Stimulated activated CD4-positive, alpha-beta T cell treated with anti-CD3 and anti-CD28 coated beads, TNF-alpha, amount 100 ng/mL, for 48 hours (primary cell): ENCODE results near the gene NDUFA8.
A peak's percentile ranks its signal among the peaks of the same experiment; 100 is the strongest.

Source experiments
- DNase-seq, 3 donors: peaks; one replicate each; pipeline ENCODE4 v3.0.0-alpha.2; 2020; ENCODE audit warnings: low read depth in 3 of 3

NDUFA8 gene

DNA sequence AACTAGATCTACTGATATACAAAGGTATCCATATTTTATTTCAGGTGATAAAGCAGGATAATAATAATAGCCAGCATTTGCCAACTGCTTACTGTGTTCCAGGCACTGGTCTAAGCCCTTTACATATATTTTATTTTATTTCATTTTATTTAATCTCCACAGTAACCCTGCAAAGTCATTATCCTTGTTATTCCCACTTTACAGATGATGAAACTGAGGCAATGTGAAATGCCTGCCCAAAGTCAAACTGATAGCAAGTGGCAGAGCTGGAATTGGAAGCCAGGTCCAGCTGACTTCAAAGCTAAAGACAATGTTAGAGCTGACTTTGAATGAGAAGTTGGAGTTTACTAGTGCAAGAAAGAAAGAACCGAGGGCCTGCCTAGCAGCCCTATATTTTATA is 25.0 kb upstream of the NDUFA8 start:
- DNase-seq = no peak

DNA sequence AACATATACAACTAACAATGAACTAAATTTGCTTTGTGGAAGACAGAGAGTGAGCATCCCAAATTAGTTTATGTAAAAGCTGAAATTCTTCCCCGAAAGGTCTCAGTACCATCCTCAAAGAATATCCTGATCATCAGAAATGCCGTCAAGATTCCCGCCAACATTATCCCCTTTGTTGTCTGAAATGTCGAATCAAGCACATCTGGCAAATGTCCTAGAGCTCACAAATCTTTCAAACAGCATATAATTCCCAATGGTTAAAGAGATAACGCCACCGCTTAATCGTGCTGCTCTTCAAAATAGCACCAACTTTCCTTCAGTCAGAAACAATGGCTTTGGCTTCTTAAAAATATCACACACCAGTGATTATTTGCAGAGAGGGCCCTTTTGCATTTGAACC is 23.9 kb upstream of the NDUFA8 start:
- DNase-seq = no peak

DNA sequence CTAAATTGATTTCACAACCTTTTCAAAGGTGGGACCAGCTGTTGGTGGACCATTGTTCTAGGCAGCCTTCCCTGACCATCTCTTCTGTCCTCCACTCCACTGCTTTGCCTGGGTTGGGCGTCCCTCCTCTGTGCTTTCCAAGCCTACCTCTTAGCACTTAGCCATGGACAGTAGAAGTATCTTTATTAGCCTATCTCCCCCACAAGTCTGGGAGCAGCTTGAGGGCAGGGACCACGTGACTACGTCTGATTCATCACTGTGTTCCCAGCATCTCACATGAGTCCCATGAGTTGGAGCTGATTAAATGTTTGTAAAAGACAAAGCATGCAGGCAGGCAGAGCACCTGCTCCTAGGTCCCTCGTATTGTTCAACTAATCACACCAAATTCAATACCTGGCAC is 21.1 kb upstream of the NDUFA8 start:
- DNase-seq = no peak

DNA sequence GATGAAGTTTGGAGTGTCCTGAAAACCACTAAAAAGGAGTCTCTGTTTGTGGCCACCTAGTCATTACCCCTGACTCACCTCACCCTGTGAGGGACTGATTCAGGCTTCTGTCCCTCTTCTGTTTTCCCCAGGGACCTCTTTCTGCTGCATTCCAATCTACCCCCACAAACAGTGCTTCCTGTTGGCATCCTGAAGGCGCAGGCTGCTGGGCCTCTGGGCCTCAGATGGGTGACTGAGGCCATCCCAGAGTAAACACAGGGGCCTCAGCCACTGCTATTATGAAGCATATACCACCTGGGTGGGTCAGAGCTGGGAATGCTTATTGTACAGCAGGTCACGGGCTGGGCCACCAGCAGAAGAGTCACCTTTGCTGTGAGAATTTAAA is 20.1 kb upstream of the NDUFA8 start:
- no peak for DNase-seq

DNA sequence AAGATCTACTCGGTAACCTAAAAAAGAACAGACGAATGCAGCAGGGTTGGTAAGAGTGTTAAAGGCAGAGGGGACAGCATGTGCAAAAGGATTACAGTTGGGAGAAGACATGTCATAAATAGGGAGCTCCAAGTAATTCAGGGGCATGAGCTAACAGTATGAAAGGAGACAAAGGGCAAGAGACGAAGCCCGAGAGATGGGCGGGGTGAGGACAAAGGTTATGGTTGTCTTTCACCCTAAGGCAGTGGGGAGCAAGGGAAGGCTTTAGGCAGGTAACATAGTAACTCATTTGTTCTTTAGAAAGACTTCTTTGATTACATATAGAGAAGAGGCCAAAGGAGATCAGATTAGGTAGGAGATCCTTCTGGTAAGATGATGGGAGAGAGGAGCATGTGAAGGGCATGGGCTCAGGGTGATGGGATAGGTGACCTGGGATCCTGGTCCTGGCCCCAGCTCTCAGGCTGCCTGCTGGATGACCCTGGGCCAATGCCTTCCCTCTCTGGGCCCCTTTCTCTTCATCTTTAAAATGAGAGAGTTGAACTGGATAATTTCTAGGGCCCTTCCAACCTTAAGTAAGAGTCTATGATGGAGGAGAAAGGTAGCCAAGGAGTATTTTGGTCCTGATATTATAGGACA is 19.6 kb upstream of the NDUFA8 start:
- DNase-seq = no peak

DNA sequence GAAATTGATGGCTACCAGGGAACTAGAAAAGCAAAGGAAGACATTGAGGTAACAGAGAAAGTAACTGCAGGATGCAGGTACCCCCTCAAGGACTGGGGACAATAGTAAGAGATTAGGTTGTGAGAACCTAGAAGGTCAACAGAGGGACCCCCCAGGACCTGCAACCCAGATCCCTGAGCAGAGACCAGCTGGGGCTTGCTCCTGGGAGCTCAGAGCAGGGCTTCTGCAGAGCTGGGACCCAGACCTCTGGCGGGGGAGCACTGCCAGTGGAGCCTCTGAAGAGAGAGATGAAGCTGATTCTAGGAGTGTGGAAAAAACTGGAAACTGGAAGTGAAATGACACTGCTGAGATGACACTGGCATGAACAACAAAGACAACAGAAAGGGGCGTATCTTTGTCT is 17.3 kb upstream of the NDUFA8 start:
- DNase-seq = no peak

DNA sequence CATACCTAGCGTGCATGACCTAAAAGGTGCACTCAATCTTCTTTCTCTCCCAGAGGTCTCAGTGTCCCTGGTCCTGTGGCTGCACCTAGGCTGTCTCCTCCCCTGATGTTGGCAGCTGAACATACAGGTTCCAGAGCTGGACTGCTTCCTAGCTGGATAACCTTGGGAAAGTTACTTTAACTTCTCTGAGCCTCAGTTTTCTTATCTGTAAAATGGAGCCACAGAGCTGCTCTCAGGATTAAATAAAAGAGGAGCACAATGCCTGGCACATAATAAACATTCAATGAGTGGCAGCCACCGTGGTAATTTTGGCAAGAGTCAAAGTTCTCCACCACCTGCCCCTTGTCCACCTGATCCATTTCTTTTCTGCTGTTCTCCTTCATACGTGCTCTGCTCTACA is 14.1 kb upstream of the NDUFA8 start:
- DNase-seq = no peak

DNA sequence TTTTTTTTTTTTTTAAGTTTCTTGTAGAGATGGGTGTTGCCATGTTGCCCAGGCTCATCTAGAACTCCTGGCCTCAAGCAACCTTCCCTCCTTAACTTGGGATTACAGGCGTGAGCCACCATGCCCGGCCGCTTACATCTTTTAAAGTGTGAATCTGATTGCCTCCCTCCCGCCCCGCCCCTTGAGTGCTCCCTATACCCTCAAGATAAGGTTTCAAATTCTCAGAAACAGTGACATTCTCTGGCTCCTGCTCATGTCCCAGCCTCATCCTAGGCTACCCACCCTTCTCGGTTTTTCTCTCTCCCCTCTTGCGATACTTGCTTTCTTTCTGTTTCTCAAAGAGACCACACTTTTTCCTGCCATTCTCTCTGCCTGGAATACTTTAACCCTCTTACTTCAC is 12.6 kb upstream of the NDUFA8 start:
- DNase-seq = no peak

DNA sequence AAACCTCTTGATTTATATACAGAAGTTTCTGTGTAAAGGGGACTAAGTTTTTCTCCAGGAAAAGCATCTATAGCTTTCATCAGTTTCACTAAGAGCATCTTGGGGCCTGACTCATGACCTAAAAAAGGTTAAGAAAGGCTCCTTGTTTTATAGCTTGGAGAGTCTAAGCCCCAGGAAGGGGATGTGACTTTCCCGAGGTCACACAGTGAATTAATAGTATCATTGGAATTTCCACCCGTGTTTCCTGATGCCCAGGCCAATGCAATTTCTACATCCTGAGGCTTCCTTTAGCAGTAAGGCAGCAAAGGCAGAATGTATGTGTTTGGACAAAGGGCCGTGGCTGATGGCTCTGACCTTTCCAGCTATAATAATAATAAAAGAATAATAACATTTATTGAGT is 8.8 kb upstream of the NDUFA8 start:
- no peak for DNase-seq

DNA sequence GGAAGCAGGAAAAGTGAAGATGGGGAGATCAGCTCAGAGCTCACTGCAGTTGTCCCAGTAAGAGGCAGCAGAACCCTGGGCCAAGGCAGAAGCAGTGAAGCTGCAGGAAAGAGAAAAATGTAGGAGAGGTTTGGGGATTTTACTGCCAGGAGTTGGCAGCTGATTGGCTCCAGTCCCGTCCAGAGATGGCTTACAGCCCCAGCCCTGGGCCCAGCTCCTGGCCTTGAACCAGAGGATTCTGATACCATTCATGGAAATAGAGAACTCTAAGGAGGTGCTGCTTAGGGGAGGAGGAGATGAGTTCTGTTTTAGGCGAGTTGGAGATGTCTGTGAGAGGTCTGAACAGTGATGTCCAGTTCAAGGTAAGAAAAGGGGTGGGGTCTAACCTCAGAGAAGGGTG is 4.7 kb upstream of the NDUFA8 start:
- DNase-seq = no peak

DNA sequence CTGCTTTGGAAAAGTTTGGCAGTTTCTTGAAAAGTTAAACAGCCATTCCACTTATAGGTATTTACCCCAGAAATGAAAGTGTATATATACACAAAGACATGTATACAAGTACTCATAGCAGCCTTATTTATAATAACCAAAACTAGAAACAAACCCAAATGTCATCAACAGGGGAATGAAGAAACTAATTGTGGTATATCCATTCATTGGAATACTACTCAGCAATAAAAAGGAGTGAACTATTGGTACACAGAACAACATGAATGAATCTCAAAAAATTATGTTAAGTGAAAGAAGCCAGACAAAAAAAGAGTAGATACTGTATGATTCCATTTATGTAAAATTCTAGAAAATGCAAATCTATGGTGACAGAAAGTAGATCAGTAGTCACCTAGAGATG is 2.8 kb upstream of the NDUFA8 start:
- no peak for DNase-seq

DNA sequence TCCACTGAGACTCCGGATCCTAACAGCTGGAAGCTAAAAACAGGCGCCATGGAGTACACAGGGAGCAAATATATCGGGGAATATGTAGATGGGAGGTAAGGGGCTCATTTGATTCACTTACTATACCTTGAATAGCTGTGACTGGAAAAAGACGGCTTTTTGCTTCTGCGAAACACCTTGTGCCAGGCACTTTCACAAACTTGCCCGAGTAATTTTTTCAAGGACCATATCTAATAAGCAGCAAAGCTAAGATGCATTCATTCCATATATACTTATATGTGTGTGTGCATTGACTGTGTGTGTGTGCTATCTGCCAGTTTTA is 307 bp upstream of the NDUFA8 start:
- DNase-seq = no peak

DNA sequence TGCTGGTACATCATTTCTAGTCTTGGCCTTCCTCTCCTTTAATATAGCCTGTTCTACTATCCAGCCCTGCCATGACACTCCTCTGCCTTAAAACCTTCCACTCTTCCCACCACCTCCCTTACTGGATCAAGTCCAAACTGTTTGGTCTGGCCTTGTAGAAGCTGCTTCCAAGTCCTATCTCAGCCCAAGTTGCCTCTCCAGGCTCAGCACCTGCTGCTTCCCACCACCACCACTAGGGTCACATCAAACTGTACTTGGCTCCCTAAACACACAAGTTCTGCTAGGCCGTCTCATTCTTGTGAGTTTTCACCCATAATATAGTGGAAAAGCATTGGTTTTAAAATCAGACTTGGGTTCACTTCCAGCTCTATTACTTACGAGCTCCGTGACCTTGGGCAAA is 1.4 kb downstream of the NDUFA8 start:
- DNase-seq = peak in 2 of 3 donors; percentile 2 to 7

DNA sequence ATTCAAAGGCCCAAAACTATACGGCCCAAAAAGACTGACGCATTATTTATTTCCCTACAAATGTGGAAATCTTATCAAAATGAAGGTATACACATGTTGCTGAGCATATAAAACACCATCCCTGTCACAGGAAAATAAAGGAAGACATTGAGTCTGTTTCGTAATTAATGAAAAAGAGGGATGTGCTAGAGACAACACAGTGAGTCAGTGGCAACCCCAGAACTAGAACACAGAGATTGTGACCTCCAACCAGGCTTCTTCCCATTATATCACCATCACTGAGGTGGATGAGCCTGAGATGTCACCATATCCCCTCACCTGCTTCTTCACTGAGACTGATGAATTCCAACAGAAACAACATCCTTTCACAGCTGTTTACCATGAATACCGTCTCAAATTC is 3.8 kb downstream of the NDUFA8 start:
- no peak for DNase-seq

DNA sequence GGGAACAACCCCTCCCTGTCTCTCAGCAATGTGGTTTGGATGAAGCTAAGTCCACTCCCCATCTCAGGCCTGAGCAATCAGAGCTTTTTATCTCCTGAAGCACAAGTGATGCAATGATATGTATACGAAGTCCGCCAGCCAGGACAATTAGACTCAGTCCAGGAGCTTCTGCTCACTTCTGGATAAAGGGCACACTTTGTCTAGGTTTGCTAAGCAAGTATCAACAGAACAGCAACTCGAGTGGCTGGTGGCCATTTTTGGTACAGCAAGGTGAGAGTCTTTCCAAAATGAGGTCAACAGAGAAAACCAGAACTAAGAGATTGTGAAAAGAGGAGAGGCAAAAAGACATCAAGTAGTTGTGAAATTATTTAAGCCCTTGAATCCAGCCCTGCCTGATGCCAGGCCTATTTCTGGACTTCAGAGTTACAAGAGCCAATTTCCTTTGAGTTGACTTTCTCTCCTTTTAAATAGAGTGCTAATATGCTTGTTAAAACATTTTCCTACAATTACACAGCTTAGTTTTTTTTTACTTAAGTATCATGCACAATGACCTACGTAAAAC is 8.2 kb downstream of the NDUFA8 start:
- DNase-seq = no peak

DNA sequence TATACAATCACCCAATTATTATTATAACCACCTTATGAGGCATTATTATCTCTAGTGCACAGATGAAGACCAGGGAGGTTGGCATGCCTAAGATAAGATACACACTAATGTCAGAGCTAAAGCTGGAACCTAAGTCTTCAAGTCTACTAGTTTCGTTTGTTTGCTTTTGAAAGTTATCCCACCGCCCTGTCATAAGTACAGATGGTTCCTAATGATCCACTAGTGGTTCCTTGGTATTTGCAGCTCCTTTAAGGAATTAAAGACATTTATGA is 14.1 kb downstream of the NDUFA8 start:
- DNase-seq = no peak

DNA sequence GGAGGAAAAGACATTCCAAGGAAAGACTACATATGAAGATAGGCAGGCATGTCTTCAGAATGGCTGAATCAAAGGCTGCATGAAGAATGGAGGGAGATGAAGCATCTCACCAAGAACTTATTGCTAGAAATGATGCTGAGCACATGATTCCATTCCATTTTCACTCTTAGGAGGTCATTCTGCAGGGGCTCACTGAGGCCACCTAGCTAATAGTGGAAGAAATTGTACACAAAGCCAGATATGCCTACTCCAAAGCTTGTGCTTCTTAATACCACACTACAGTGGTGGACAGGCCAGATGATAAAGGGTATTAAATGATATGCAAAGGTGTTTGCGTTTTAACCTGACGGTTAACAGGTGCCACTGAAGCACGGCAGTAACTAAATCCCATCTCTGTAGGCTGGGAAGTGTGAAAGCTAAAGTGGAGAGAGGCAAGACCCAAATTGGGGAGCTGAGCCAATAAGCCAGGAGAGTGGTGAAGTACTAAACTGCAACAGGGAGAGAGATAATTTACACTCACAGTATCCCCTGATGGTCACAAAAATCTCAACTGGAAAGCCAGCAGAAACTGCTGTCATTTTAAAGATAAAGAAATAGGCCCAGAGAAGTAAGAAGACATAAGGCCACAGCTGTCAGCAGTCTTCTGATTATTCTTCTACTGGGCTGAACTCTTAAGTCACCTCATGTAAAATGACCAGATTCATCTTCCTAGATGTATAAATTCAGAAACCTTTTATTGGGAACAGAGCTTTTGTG is 14.6 kb downstream of the NDUFA8 start:
- DNase-seq = no peak

DNA sequence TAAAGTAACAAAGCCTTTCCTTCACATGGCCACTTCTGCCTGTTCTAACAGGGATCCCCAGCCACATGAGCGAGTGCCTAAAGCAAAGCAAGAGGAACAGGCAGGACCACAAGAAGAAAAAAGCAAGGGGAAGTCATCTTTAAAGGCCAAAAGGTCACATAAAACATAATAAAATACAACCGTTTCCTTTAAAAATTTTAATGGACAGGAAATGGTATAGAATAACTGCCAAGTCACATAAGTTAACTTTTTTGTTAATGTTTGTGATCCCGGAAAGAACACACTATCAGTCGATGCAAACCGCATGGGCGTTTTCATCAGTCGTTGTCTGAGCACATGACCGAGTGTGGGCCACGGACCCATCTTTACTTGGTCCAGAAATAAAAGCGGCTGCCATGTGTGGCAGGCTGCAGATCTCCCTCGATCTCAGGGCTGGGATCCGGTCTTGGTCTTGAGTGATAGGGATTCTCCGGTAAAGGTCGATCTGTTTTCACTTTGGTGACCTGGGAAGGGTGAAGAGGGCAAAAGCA is 15.6 kb downstream of the NDUFA8 start:
- no peak for DNase-seq

DNA sequence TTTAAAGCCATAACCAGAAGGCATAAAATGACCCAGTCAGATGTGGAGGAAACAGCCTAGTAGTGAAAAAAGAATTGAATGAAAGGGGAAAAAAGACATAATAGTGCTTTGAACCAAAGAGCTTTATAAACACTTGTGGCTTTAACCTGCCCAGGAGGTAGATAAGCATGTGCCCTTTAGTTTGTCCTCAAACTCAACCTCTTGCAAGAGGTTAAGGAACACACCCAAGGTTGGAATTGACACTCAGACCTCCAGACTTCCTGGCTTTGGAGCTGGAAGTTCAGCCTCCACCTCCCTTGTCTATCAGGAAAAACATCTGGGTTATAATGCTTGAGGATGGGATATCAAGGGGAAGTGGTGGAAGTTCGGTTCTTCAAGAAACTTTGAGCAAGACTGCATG is 16.3 kb downstream of the NDUFA8 start:
- no peak for DNase-seq

DNA sequence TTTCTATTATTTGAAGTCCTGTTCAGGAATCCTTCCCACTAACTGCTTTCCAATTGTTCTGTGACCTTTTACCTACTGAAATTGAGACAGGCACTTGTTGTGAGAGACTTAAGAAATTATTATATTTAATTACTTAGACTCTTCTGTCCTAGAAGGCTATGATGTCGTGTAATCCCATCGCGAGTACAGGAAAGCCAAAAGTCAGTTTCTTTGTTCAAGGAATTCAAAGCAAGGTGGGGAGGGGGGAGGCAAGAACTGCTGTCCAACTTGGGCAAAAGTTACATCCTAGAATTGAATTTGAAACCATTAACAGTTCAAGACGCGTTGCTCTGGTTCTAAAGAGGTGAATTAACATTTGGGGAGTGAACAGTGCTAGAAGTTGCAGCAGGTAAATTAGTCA is 17.9 kb downstream of the NDUFA8 start:
- DNase-seq = no peak

DNA sequence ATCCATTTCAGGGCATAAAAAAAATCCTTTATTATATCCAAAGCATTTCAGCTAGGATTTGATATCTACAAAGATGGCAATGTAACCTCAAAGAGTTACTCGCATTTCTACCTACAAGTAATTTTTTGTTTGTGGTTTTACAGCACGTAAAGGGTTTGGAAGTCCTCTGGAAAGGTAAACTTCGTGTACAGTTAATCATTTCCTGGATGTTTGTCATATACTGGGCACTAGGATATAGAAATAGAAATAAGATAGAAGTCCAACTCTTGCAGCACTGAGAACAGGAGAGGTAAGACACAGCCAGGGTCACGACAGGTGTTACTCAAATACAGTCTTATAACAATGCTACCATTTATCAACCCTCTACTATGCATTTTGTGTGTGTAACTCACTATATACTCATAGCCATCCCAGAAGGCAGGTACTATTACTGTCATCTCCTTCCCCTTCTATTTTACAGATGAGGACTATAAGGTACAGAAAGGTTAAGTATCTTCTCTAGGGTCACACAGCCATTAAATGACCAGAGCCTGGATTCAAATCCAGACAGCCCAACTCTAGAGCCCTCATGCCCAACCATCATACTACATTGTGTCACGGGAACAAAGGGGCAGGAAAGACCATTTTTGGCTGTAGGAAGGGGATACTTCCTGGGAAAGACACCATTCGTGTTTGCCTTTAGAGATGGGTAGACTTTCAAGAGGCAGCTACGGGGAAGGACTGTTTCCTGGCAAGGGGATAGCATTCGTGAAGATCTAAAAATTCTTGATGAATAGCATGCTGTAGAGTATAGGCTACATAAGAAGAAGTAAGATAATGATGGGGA is 19.0 kb downstream of the NDUFA8 start:
- DNase-seq = no peak

DNA sequence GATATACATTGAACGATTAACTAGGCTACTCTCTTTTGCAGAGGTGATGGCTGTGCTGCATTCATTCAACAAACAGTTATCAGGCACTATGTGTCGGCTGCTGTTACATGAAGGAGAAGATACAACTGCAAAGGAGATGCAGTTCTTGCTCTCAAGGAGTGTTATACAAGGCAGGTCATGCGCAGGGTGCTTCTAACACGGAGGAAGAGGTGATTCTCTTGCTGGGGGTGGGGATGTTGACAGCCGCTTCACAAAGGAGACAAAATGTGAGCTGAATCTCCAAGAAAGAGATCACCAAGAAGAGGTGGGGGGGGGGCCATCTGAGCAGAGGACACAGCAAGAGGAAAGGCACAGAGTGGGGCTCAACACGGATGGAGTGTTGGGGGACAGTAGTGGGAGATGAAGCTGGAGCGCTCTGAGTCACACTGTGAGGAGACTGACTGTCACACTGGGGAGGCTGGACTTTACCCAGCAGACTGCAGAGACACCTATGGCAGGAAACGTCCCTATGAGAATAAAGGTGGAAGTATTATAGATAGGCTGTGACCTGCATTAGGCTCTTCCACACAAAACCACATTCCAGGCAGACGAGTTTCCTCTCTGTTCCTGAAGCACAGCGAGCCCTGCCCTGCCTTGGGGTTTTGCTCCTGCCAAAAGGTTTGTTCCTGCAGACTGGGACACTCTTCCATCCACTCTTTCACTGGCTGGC is 20.9 kb downstream of the NDUFA8 start:
- no peak for DNase-seq
